AG08395 (cell line): ENCODE data around the gene ZFYVE27.

Source experiments
- DNase-seq: peaks from one replicate; pipeline ENCODE4 v3.0.0; 2012; ENCODE audit warnings: mixed read lengths, low spot score

Gene ZFYVE27

GRCh38 chr10:97771055-97771891 is 34.3 kb downstream of the ZFYVE27 start:
- peak; percentile 26 for DNase-seq

DNA sequence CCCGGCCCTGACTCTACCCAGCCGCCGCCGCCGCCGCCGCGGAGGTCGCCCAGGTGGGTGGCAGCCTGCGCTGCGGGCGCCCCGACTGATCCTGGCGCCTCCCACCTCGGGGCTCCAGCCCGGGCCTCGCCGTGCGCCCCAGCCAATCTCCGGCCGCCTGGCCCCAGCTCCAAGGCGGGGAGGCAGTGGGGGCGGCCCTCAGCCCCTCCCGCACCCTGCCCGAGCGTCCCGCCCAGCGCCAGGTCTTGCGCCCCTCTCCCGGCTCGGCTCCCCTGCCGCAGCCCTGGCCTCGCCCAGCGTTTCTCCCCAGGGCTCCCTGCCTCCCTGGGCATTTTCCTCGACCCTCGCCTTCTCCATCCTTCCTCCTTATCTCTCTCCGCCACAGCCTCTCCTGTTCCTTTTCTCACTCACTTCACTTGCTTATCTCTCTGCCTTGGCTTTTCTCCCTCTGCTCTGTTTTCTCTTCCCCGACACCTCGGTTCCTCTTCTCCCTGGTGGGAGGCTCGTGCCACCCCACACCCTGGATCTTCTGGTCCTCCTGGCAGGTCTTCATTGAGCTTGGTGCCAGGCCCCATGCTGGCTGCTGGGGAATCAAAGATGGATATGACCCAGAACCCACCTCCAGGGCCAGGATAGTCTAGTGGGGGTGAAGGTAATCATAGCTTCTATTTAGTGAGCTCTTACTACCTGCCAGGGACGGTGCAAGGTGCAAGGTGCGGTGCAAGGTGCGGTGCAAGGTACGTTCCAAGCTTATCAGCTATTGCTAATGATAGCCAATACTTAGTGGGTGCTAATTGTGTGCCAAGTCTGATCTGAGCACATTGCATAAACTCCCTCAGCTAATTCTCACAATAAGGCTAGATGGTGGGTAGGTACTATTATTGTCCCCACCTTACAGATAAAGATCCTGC is 35.2 kb downstream of the ZFYVE27 start, which contains the start of gene SFRP5:
Gene SFRP5, minus strand, starts transcription at position 87 of the 911 bp plus-strand sequence. CDS start 166 bp downstream, outside the sequence.
- no peak for DNase-seq

DNA sequence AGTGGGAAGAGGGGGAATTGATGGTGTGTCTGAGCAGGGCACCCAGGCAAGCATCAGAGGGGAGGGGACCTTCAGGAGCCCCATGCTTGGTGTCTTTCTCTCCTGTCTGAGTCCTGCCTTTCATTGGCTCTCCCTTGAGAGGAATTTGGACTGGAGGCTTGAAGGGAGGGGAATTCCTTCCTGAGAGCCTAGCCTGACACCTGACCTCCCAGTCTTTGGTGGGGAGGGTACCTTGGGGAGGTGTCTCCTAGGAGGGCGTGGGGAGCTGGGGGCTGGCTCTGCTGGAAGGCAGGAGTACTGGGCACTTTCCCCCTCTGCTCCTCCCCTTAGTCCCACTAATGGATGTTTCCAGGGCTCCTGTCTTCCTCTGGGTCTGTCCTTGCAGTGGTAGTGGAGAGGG is 36.2 kb downstream of the ZFYVE27 start:
- DNase-seq, result no peak

GRCh38 chr10:97774811-97775294 is 37.9 kb downstream of the ZFYVE27 start:
- no peak for DNase-seq

GRCh38 chr10:97777143-97777542 is 40.2 kb downstream of the ZFYVE27 start:
- no peak for DNase-seq

DNA sequence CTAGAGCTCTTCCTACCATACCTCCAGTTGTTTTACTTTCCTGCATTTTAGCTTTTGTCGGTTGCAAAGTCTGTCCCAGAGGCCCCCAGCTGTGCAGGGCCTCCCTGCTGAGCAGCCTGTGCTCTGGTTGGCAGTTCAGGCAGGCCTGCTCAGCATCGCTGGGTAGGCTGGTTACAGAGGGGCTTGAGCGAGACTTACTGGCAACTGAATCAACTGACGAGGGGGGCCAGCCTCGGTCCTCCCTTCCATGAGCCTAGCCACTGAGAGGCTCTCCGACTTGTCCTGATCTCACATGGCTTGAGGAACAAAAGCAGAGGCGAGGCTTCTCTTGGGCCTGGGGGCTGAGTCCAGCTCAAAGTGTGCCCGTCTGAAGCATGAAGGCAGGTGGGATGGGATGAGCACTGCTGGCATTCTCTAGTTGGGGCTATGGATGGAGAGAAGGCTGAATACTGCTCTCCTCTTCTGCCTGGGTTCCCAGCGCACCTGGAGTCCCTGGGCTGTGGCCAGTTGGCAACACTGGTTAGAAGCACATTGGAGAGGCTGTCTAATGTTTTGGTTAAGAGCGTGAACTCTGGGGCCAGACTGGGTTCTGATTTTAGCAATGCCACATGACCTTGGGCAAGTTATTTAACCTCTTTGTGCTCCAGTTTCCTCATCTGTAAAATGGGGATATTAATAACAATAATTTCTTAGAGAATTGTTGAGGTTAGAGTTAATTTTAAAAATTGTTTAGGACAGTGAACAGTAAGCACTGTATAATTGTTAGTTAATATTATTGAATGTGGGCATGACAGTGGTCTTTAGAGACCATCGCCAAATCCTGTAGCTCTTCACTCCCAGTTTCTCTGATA is 41.7 kb downstream of the ZFYVE27 start:
- no peak for DNase-seq

- DNase-seq, result no peak
Observed at GRCh38 chr10:97779492-97779891, 42.6 kb downstream of the ZFYVE27 start.

- no peak for DNase-seq
Observed at GRCh38 chr10:97779975-97780374, 43.0 kb downstream of the ZFYVE27 start.

DNA sequence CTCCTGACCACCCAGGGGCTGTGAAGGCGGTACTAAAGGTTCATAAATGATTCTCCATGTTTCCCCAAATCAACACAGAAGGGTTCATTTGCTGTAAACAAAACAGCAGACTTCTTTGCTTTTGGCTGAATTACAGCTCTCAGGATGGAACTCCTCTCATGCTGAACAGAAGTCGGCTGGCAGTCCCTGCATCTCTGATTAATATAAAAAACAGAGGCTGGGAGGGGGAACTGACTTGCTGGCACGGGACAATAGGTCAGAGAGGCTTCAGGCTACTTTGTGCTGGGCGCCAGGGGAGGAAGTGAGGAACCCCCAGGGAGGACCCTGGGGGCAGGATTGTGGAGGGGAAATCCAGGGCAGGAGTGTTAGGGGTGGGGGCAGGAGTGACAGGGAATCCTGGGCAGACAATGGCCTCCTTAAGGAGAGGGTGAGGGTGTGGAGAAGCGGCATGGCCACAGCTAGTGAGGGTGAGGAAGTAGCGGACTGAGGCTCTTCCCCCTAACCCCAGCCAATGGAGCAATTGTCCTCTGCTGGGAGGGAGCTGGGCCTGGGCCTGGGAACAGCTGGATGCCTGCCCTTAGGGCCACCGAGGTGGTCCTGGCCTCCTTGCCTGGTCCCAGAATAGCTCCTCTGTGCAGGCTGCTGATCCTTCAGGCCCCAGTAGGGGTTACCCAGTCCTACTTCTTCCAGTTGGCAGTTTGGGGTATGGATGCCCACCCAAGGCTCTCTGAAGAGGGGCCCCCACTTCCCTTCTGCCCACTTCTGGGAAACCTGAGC is 44.1 kb downstream of the ZFYVE27 start:
- no peak for DNase-seq

GRCh38 chr10:97781618-97782331 is 44.8 kb downstream of the ZFYVE27 start:
- DNase-seq, result no peak

DNA sequence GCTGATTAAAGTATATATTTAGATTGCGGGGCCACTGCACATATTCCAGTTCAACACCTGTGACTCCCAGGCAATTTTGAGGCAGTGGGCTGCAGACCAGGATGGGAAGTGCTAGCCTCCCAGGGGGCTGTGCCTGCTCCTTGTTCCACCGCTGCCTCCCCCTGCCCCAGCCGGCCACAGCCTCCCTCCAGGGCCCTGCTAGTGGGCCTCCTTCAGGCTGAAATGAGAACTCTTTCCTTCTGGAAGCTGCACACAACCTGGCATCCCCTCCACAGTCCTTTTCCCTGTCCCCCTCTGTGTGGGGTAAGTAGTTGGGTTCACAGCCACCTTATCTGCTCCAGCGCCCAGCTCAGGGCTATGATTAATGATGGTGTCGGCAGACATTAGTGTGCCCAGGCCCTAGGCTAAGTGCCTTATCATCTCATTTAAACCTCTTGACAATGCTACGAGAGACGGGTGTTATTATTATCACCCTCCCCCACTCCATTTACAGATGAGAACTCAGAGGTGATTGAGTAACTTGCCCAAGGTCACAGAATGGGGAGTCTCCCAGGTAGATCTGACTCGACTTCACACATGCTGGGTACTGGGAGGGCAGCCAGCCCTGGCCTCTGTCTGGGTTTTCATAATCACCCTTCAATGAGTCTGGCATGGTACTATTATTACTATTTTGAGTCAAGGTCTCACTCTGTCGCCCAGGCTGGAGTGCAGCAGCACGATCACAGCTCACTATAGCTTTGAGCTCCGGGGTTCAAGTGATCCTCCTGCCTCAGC is 45.7 kb downstream of the ZFYVE27 start:
- no peak for DNase-seq

DNA sequence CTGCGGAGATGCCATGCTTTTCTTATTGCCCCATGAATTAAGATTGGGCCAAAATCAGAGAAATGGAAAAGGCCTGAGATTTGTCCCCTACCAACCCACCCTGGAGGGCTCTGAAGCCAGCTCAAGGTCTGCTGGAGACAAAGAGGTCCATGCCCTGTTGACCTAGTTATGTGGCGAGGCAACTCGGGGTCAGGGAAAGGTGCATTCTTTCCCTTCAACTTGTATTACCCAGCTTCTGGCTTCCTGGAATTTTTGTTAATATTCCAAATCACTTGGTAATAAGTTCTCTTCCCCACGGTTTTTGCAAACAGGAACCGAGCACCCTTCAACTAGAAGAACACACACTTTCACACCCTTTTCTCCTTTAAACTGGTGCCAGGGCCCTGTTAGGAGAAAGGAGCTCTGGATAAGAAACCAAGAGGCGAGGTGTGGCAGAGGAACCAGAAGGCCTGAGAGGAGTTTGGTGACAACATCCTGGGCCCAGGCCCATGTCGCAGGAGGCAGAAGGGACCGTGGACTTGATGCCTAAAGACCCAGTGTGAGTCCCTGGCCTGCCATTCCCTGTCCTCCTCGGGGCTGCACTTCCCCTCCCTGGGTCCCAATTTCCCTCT is 47.4 kb downstream of the ZFYVE27 start:
- DNase-seq, result no peak

DNA sequence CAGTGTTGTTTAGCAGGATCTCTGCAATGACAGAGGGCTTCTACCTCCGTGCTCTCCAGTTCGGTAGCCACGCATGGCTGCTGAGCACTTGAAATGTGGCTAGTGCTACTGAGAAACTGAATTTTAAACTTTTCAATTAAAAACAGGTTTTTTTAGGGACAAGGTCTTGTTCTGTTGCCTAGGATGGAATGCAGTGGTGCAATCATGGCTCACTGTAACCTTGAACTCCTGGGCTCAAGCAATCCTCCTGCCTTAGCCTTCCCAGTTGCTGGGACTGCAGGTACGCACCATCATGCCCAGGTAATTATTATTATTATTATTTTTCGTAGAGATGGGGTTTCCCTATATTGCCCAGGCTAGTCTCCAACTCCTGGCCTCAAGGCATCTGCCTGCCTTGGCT is 48.3 kb downstream of the ZFYVE27 start:
- no peak for DNase-seq

GRCh38 chr10:97785731-97786130 is 48.8 kb downstream of the ZFYVE27 start:
- no peak for DNase-seq

DNA sequence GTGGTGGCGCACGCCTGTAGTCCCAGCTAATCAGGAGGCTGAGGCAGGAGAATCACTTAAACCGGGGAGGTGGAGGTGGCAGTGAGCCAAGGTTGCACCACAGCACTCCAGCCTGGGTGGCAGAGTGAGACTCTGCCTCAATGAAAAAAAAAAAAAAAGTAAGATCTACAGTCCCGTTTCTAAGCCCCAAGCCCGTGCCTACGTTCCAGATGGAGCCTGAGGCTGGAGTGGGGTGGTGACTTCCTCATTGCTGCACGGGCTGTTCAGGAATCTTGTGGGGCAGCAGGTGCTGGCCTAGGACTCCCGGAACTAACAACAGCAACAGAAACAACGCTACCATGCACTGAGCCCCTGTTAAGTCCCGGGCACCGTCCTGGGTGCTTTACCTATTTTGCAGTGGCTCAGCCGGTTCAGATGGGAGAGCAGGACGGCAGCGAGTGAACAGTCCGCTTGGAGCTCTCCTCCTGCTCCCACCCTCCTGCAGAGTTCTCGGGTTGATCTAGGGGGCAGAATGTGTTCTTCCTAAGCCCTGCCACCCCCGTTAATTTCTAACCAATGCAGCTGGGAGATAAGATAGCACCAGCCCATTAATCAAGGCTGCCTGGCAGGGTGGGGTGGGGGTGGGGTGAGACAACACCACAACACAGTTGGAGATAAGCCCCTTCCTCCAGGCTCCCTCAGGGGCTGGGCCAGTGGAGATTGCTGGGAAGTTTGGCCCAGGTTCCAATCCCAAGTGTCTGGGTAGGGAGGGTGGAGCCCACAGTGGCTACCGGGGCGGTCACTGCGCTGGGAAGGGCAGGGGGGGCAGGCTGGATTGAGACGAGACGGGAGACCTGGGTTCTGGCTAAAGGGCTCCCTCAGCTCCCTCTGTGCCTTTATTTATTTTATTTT is 51.9 kb downstream of the ZFYVE27 start:
- no peak for DNase-seq

DNA sequence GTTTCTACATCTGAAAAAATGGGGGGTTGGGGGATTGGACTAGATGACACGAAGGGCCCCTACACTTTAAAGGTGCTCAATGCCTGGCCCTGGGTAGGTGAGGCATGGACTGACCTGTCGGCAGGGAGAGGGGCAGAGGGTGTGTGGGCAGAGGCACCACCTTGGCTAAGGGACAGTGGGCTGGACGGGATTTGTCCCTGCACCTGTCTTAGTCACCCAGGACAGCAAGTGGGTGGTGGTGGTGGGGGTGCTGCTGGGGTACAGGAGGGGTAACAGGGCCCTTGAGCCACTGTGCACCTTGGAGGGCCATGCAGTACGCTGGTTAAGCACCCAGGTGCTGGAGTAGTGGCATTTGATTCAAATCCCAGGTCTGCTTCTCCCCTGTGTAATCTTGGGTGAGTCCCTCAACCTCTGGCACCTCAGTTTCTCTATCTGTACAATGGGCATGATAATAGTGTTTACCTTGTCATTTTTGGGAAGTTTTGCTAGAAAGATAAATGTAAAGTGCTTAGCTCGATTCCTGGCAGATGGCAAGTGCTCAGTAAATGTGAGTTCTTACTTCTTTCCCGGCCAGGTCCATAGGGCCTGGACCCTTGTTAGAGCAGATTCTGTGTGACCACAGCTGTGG is 53.0 kb downstream of the ZFYVE27 start:
- DNase-seq, result no peak
